ENCODE measurements around the gene IFNA1.

The IFNA1 gene

GRCh38 chr9:21413624-21414023, 26.6 kb upstream of the IFNA1 start:
- POLR2A ChIA-PET, result no interaction called here
- Histone ChIP-seq H3K27ac (ENCODE audit: extremely low read depth, low read depth, low read length) (no peak overlapping the region), H3K4me1 (ENCODE audit: control insufficient read depth, insufficient read depth, low read length) (no peaks in the 10 kb centered on the region), H3K4me3 (ENCODE audit: low read depth, low read length) (no peak overlapping the region), H3K36me3 (ENCODE audit: control insufficient read depth in 2 of 2, insufficient read depth in 1 of 2, low read length in 2 of 2) (no peaks in the 10 kb centered on the region), H3K9me3 (ENCODE audit: control insufficient read depth, insufficient read depth, low read depth, low read length) (no peaks in the 10 kb centered on the region)
- CTCF ChIA-PET, result interaction anchor here (1.1 to 1.3 kb wide), 2 partner anchors 18 to 92 kb away, joined by 3 read pairs; no protein-coding TSS in a partner anchor
- TF ChIP-seq ZNF174 (tag by site-specific recombination; IDR thresholded peaks at IDR 0.05), result no peak
- TF ChIP-seq ZNF585B (tag by site-specific recombination; IDR thresholded peaks at IDR 0.05), result no peak
- no peak for TF ChIP-seq ZNF169 (tag by site-specific recombination; IDR thresholded peaks at IDR 0.05)
- TF ChIP-seq PATZ1 (tag by site-specific recombination; IDR thresholded peaks at IDR 0.05), result no peak
- no peak for TF ChIP-seq ZNF785 (tag by site-specific recombination; IDR thresholded peaks at IDR 0.05)
- no peak for TF ChIP-seq KLF9 (tag by site-specific recombination; IDR thresholded peaks at IDR 0.05; ENCODE audit: low read depth)
- no peak for TF ChIP-seq ZNF391 (tag by site-specific recombination; IDR thresholded peaks at IDR 0.05; ENCODE audit: borderline replicate concordance, low read depth)
- no peak for TF ChIP-seq KLF16 (tag by site-specific recombination; IDR thresholded peaks at IDR 0.05)
- TF ChIP-seq ZNF792 (tag by site-specific recombination; IDR thresholded peaks at IDR 0.05), result no peak
- no peak for TF ChIP-seq ZNF324 (tag by site-specific recombination; IDR thresholded peaks at IDR 0.05)
- TF ChIP-seq ZFP69B (tag by site-specific recombination; IDR thresholded peaks at IDR 0.05), result no peak
- no peak for TF ChIP-seq ZNF302 (tag by site-specific recombination; IDR thresholded peaks at IDR 0.05; ENCODE audit: low read depth)
- TF ChIP-seq, protein P1, sequence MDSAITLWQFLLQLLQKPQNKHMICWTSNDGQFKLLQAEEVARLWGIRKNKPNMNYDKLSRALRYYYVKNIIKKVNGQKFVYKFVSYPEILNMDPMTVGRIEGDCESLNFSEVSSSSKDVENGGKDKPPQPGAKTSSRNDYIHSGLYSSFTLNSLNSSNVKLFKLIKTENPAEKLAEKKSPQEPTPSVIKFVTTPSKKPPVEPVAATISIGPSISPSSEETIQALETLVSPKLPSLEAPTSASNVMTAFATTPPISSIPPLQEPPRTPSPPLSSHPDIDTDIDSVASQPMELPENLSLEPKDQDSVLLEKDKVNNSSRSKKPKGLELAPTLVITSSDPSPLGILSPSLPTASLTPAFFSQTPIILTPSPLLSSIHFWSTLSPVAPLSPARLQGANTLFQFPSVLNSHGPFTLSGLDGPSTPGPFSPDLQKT (IDR thresholded peaks at IDR 0.05; ENCODE audit: borderline replicate concordance, low read depth, low read length), result no peak
- no peak for TF ChIP-seq ZNF544 (tag by site-specific recombination; IDR thresholded peaks at IDR 0.05)
- TF ChIP-seq ZNF155 (tag by site-specific recombination; IDR thresholded peaks at IDR 0.05), result no peak
- TF ChIP-seq ZNF768 (tag by site-specific recombination; IDR thresholded peaks at IDR 0.05), result no peak
- no peak for TF ChIP-seq ZNF701 (tag by site-specific recombination; IDR thresholded peaks at IDR 0.05)
- TF ChIP-seq ZNF223 (tag by site-specific recombination; IDR thresholded peaks at IDR 0.05), result no peak
- TF ChIP-seq BCL11B (tag by site-specific recombination; IDR thresholded peaks at IDR 0.05; ENCODE audit: low read depth), result no peak
- no peak for TF ChIP-seq ZNF214 (tag by site-specific recombination; IDR thresholded peaks at IDR 0.05; ENCODE audit: borderline replicate concordance)

- TF ChIP-seq ZNF10 (tag by site-specific recombination; IDR thresholded peaks at IDR 0.05), result no peak
- no peak overlapping the region for H3K27ac ChIP-seq (ENCODE audit: extremely low read depth, low read depth, low read length)
- CTCF ChIA-PET, result interaction anchor here (0.6 to 1.1 kb wide), 3 partner anchors 18 to 96 kb away, joined by 3 to 4 read pairs (median 3); no protein-coding TSS in a partner anchor
- POLR2A ChIA-PET, result no interaction called here
- H3K9me3 ChIP-seq (ENCODE audit: control insufficient read depth, insufficient read depth, low read depth, low read length), result no peaks in the 10 kb centered on the region
- H3K4me3 ChIP-seq (ENCODE audit: low read depth, low read length), result no peak overlapping the region
- H3K4me1 ChIP-seq (ENCODE audit: control insufficient read depth, insufficient read depth, low read length), result no peaks in the 10 kb centered on the region
- no peaks in the 10 kb centered on the region for H3K36me3 ChIP-seq (ENCODE audit: control insufficient read depth in 2 of 2, insufficient read depth in 1 of 2, low read length in 2 of 2)
Observed at GRCh38 chr9:21414220-21414940, 25.9 kb upstream of the IFNA1 start.

All from HEK293 (cell line).